Left renal pelvis (tissue), 4 donors: ENCODE results near the gene IDH3G. TPM values are rescaled to one million over a fixed set of nuclear protein-coding genes. Genes with fewer than 3 reads are reported as not detected.

Experiments used
- DNase-seq, 4 donors: peaks; one replicate each; pipeline ENCODE4 v3.0.0-alpha.2; 2013; ENCODE audit warnings: low read depth in 4 of 4, low spot score in 3 of 4
- polyA plus RNA-seq, 4 donors: library from polyadenylated mRNA; unstranded; fragments of 120-200 nt; gene quantifications; one replicate each; pipeline ENCODE4 v1.2.1, GENCODE V29; 2013; ENCODE audit not compliant: insufficient read length in 4 of 4

Gene IDH3G
- polyA plus RNA-seq, 4 donors = 59.4 to 95.2 (median 71.3) TPM

DNA sequence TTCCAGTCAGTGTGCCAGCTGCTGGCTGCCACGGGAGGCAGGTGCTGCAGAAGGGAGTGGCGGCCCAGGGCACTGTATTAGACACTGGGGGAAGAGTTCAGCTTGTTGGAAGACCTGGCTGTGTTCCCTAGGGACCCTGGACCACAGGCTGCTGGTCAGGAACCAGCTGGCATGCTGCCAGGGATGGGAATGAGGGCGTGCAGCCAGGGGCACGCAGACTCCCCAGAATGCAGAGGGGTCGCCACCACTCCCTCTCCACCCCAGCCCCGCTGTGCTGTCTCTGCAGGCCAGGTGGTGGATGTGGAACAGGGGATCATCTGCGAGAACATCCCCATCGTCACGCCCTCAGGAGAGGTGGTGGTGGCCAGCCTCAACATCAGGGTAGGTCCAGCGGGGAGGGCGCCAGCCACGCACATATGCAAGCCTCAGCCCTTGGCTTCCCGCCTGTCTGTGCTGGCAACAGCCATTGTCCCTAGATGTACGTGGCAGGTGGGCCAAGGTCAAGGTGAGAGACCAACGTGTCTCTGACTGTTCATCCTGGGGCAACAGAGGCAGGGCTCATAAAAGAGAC, 57.2 kb downstream of the IDH3G start:
- no peak for DNase-seq

DNA sequence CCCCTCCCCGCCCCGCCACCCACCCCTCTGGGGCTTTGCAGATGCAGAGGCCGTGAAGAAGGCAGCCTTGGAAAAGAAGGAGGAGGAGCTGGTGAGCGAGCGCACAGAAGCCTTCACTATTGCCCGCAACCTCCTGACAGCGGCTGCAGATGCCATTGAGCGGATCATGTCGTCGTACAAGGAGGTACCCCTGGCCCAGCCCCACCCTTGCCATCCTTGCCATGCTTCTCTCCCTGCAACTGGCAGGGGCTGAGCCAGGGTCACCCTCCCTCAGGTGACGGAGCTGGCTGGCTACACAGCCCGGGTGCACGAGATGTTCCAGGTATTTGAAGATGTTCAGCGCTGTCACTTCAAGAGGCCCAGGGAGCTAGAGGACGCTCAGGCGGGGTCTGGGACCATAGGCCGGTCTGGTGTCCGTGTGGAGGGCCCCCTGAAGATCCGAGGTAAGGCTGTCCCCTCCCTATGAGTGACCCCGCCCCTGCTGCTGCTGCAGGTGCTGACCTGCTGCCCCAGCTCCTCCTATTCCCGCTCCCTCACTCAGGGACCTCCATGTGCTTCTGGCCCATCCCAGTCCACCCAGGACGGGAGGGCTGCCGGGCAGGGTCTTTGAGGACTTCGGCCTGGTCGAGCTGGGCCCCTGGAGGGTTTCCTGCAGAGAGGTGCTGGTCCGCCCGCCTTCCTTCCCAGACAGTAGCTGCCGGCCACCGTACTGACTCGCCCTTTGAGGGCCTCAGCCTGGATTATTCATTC, 57.9 kb downstream of the IDH3G start:
- DNase-seq = no peak

Other genes starting within 250 kb of the IDH3G start
- gene CCNQ, start 195.2 kb downstream of the IDH3G start, polyA plus RNA-seq = 10 to 100 TPM; 13.5 to 20.7 (median 17.9) TPM
- gene DUSP9, start 147.2 kb downstream of the IDH3G start, polyA plus RNA-seq = 10 to 100 TPM in 3 of 4 donors, 1 to 10 TPM in 1; 2.7 to 52.1 (median 44.9) TPM
- gene PNCK, start 120.6 kb downstream of the IDH3G start, polyA plus RNA-seq = 10 to 100 TPM in 1 of 4 donors, 1 to 10 TPM in 3; 1.7 to 10.1 (median 7.8) TPM
- 10 to 100 TPM; 16.8 to 64.5 (median 46.2) TPM for gene SLC6A8, start 106.4 kb downstream of the IDH3G start, polyA plus RNA-seq
- 100 to 1,000 TPM; 100 to 199 (median 181) TPM for gene BCAP31, start 70.0 kb downstream of the IDH3G start, polyA plus RNA-seq
- gene ABCD1, start 69.5 kb downstream of the IDH3G start, polyA plus RNA-seq = 1 to 10 TPM; 7.0 to 9.6 (median 8.0) TPM
- gene PLXNB3, start 30.1 kb downstream of the IDH3G start, polyA plus RNA-seq = 1 to 10 TPM in 3 of 4 donors, under 1 TPM in 1; 0.76 to 2.1 (median 1.5) TPM
- 1 to 10 TPM in 3 of 4 donors, under 1 TPM in 1; 0.65 to 6.7 (median 1.9) TPM for gene SRPK3, start 13.3 kb downstream of the IDH3G start, polyA plus RNA-seq
- 100 to 1,000 TPM; 133 to 167 (median 150) TPM for gene SSR4, start 293 bp upstream of the IDH3G start, polyA plus RNA-seq
- gene PDZD4, start 36.2 kb upstream of the IDH3G start, polyA plus RNA-seq = 10 to 100 TPM in 2 of 4 donors, 1 to 10 TPM in 2; 6.9 to 13.7 (median 9.6) TPM
- gene L1CAM, start 91.8 kb upstream of the IDH3G start, polyA plus RNA-seq = 10 to 100 TPM in 3 of 4 donors, 1 to 10 TPM in 1; 1.9 to 67.6 (median 44.6) TPM
- 1 to 10 TPM in 3 of 4 donors, under 1 TPM in 1; 0.15 to 6.1 (median 1.9) TPM for gene AVPR2, start 110.3 kb upstream of the IDH3G start, polyA plus RNA-seq
- gene ARHGAP4, start 131.9 kb upstream of the IDH3G start, polyA plus RNA-seq = 10 to 100 TPM; 16.5 to 52.7 (median 23.7) TPM
- 10 to 100 TPM; 46.8 to 83.0 (median 58.6) TPM for gene NAA10, start 140.7 kb upstream of the IDH3G start, polyA plus RNA-seq
- 10 to 100 TPM in 3 of 4 donors, 1 to 10 TPM in 1; 5.4 to 22.3 (median 14.5) TPM for gene RENBP, start 150.3 kb upstream of the IDH3G start, polyA plus RNA-seq
- 10 to 100 TPM; 38.1 to 49.9 (median 42.2) TPM for gene HCFC1, start 177.4 kb upstream of the IDH3G start, polyA plus RNA-seq
- 1 to 10 TPM; 4.4 to 9.1 (median 5.2) TPM for gene TMEM187, start 178.4 kb upstream of the IDH3G start, polyA plus RNA-seq
- 10 to 100 TPM; 34.7 to 67.0 (median 44.6) TPM for gene IRAK1, start 225.5 kb upstream of the IDH3G start, polyA plus RNA-seq